Activated CD4-positive, alpha-beta T cell treated with anti-CD3 and anti-CD28 coated beads, Interleukin-2, amount 50 U/mL, for 24 hours (primary cell): Measurements from ENCODE around the gene ZNF445.
"Not testable (repeated sequence)": the region's sequence is repeated elsewhere in the genome, so short reads cannot be mapped to it uniquely, and the experiment has no call there.

Experiments used
- DNase-seq, 2 donors: peaks; one replicate each; pipeline ENCODE4 v3.0.0-alpha.2; 2020; ENCODE audit warnings: low read depth in 1 of 2, low spot score in 1 of 2

The ZNF445 gene

DNA sequence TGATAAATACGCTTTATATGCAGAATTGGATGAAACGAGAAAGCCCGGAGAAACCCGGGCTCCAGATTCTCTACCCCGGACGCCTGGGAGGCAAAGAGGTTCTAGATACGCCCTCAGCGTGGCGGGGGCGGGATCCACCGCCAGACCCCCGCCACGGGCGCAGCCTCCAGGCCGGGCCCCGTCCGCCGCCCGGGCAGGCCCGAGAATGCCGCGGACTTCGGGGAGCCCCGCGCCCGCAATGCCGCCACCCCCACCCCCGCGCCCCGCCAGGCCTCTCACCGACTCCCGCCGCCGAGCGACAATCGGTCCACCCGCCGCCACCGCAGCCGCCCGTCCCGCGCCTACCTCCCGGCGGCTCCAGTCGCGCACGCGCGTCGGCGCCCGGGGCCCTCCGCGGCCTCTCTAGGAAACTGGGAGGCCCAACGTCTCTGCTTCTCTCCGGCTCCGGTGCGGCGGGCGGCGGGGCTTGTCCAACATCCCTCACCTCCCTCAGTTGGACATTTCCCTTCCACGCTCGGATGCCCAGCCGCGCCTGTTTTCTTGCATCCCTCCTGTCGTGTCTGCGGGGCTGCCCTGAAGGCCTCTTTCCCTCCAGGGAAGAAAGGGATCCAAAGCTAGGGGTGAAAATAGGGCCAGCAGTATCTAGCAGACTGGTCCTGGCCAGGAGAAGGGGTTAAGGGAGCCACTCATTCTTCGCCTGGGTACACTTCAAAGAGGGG is at the start of gene ZNF445:
TSS of gene ZNF445 (minus strand) at position 359 of the 719 bp plus-strand sequence. CDS start 22,121 bp downstream, outside the sequence.
- DNase-seq, result peak; percentile 52 to 64

DNA sequence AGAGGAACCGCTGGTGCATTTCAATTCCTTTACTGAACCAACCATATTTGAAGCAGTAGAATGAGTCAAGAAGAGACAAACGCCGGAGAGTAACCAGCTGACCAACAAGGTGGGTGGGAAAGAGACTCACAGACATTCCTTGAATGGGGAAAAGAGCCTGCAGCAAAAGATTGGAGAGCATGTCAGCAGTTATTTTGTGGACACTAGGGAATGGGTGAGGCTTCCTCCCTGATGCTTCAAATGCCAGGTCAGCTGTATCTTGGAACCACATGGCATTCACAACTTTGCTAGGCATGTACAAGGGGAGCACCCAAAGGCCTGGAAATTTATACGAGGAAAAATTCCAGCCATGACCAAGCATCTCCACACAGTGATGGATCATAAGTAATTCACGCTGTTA is 47.6 kb upstream of the ZNF445 start:
- no peak for DNase-seq

DNA sequence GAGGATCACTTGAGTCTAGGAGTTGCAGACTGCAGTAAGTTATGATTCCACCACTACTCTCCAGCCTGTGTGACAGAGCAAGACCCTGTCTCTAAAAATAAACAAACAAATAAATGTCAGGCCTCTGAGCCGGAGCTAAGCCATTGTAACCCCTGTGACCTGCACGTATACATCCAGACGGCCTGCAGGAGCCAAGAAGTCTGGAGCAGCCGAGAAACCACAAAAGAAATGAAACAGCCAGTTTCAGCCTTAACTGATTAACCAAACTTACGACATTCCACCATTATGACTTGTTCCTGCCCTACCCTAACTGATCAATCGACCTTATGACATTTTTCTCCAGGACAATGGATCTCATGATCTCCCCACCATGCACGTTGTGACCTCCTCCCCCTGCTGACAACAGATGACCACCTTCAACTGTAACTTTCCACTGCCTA is 45.0 kb upstream of the ZNF445 start:
- no peak for DNase-seq

DNA sequence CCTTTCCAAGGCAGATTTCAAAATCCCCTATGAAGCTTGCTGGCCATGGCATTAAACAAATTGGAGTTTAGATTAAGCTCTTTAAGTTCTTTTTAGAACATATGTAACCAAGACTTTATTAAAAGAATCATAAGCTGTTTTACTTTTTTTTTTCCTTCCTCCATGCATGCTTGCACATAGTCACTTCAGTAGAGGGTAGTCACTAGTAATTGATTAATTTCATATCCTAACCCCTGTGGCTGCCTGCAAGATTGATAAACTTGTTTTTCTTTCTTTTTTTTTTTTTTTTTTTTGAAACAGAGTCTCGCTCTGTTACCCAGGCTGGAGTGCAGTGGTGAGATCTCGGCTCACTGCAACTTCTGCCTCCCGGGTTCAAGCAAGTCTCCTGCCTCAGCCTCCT is 44.3 kb upstream of the ZNF445 start:
- no peak for DNase-seq

DNA sequence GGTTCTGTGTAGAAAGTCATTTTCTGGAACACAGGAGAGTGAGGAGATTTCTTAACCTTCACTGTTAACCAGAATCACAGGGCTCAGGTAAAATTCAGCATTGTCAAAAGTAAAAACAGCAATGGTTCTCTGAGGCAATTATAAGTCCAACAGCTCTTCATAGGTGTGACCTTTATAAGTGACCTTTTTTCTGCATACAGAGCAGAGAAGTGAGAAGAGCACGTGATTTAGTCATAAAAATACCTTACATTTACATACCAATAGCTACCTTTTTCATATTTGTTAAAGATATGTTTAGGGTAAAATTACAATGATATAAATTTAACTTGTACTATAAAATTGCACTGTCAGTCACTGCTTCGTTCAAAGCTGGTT is 41.3 kb upstream of the ZNF445 start:
- no peak for DNase-seq

DNA sequence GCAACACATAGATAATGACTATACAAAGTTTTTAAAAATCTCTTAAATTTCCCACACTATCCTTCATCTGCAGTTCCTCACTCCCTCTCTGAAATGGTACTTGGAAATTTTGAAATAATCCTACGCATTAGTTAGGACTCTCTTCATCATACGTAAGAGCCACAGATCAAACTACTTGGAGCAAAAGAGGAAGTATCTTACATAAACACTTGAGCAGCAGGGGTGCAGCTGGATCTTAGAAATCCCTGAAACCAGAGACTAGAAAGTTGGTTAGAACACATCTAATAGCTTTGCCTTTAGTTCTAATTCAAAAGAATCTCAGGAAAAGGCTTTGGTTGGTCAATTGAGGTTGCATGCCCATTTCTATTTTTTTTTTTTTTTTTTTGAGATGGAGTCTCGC is 38.8 kb upstream of the ZNF445 start:
- DNase-seq, result no peak

DNA sequence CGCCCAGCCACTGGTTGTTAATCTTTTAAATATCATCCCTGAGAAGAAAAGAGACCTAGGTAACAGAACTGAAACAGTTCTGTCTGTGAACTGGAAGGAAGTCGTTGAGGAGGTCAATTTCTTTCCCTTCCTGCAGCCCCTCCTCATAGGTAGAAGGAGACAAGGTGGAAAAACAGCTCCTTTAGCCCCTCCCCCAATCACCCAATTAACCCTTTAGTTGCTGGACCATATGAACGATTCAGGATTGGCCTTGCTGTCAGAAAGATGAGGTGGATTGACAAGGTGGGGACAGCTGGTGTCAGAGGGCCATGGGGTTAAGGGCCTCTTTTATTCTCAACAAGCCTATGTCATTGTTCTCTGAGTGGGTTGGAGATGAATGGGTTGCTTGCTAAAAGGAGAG is 36.0 kb upstream of the ZNF445 start:
- DNase-seq, result no peak

DNA sequence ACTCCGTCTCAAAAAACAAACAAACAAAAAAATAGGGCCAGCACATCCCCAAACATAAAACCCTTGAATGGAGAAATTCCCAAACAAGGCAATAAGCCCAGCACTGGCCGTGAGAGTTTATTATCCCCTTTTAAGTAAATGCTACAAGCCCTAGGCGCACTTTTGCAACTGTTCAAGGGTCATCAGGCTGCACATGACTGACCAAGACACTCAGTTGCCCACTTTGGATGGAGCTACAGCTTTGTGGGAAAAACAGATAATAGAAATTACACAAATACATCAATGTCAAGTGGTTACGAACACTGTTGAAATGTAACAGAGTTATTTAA is 33.7 kb upstream of the ZNF445 start:
- no peak for DNase-seq

DNA sequence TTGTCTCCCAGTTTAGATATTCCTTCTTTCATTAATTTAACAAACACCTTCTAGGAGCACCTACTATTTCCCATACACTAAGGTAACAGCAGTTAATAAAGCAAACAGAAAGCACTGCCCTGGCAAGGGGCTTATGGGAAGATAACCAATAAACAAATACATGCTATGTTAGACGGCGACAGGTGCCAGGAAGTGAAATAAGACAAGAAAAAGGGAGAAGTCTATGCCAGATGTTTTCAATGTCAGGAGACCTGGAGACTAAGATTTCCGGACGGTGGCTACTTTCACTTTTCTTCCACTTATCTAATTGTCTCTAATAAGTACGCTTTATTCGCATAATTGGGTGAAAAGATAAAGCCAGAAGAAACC is 32.5 kb upstream of the ZNF445 start:
- no peak for DNase-seq

DNA sequence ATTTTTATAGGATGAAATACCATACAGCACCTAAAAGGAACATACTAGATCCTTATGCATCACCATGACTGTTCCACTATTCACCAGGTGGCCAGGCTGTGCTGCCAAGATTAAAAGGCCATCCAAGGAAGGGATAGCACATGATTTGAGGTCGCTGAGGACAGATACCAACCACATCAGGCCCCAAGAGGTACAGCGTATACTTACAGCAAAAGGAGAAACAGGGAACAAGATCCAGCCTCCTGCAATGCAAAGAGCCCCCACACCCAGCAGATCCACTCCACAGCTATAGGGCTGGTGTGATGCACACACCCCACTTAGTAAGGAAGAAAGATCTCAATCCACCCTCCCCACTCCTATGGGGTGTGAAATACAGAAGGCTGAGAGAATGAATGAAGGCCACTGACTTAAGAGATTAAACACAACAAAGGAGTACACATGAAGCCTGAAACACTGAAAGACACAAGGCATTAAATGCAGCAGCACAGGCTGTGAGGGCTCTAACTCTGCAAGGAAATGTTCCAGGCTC is 32.0 kb upstream of the ZNF445 start:
- DNase-seq, result no peak

DNA sequence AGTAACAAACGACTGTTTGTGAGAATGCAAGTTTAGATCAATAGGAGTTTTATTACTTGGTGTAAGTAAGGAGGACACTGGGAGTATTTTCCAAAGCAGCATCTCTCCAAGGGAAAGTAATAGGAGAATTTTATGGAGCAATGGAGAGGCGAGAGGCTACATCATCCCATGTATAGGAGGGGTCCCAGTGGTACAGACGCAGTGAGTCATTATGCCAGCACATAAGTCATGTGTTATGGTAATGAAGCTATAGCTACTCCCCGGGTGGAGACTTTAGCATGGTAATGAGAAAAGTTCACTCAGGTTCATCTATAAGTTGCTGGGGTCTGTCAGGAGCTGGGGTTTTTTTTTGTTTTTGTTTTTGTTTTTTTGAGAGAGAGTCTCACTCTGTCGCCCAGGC is 29.5 kb upstream of the ZNF445 start:
- no peak for DNase-seq

DNA sequence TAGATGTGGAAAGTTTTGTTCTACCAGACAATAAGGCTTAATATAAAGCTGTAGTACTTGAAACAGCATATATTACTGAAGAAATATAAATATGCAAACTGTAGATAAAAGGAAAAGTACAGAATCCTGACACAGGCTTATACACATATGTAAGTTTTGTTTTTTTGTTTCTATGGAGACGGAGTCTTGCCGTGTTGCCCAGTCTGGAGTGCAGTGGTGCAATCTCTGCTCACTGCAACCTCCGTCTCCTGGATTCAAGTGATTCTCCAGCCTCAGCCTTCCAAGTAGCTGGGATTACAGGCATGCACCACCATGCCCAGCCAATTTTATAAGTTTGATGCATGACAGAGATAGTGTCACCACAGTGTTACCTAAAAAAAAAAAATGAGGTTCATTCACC is 29.1 kb upstream of the ZNF445 start:
- no peak for DNase-seq

DNA sequence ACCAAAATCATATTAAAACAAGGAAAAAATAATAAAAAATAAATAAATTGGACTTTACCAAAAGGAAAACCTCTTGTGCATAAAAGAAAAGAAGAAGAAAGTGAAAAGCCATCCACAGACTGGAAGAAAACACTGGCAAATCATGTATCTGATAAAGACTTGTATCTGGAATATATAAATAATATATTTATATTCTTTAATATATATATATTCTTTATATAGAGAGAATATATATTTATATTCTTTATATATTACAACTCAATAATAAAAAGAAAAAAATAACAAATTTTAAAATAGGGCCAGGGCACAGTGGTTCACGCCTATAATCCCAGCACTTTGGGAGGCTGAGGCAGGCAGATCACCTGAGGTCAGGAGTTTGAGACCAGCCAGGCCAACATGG is 27.1 kb upstream of the ZNF445 start:
- DNase-seq, result no peak

DNA sequence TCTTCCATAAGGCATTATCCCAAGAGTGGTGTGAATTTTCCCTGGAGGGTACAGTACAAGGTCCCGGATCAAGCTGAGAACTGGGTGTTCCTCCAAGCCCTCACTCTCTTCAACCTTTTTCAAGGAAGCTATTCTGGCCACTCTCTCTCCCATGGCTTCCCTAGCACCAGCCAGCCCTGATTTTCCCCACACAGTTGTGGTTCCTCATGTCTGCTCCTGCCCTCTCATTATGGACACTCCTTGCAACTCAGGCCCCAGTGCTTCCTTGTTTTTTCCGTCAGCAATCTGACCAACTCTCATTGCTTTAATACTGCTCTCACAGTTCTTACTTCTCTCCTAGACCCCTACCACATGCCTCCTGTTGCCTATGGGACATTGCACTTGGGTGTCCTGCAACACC is 25.7 kb upstream of the ZNF445 start:
- DNase-seq, result not testable (repeated sequence)

DNA sequence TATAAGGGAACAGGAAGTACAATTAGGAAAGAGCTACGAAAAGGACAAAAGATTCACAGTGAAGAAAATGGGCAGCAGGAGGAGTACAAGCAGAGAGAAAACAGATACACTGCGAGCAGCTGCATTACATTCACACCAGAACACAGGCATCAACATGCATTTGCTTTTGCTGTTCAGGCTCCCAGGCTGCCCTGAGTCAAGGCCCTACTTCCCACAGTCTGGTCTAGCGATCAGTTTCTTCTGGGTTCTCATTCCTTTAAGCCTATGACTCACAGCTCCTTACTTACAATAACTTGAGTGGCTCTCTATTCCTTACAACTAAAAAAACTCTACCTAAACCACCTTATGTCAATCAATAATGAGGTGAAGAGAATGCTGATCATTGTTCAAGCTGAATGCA is 24.5 kb upstream of the ZNF445 start:
- no peak for DNase-seq

DNA sequence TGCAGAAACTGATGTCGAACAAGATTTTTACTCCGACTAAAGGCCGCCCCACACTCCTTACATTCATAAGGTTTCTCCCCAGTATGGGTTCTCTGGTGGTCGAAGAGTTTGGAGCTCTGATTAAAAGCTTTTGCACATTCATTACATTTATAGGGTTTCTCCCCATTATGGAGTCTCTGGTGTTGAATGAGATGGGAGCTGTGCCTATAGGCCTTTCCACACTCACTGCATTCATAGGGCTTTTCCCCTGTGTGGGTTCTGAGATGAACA is 22.4 kb upstream of the ZNF445 start:
- not testable (repeated sequence) for DNase-seq

DNA sequence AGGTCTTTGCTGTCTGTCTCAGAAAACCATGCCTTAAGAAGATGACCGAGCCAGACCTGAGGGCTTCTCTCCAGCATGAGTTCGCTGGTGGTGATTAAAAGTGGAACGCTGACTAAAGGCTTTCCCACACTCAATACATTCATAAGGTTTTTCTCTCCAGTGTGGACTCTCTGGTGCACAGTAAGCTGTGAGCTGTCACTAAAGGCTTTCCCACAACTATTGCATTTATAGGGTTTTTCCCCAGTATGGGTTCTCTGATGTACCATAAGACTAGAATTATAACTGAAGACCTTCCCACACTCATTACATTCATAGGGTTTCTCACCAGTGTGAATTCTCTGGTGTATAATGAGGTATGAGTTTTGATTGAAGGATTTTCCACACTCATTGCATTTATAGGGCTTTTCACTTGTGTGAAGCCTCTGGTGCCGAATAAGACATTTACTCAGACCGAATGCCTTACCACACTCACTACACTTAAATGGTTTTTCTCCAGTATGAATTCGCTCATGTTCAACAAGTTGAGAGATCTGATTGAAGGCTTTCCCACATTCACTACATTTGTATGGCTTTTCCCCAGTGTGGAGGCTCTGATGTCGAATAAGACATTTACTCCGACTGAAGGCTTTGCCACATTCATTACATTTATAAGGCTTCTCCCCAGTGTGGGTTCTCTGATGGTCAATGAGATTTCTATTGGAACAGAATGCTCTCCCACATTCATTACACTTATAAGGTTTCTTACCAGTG is 21.9 kb upstream of the ZNF445 start:
- no peak for DNase-seq

DNA sequence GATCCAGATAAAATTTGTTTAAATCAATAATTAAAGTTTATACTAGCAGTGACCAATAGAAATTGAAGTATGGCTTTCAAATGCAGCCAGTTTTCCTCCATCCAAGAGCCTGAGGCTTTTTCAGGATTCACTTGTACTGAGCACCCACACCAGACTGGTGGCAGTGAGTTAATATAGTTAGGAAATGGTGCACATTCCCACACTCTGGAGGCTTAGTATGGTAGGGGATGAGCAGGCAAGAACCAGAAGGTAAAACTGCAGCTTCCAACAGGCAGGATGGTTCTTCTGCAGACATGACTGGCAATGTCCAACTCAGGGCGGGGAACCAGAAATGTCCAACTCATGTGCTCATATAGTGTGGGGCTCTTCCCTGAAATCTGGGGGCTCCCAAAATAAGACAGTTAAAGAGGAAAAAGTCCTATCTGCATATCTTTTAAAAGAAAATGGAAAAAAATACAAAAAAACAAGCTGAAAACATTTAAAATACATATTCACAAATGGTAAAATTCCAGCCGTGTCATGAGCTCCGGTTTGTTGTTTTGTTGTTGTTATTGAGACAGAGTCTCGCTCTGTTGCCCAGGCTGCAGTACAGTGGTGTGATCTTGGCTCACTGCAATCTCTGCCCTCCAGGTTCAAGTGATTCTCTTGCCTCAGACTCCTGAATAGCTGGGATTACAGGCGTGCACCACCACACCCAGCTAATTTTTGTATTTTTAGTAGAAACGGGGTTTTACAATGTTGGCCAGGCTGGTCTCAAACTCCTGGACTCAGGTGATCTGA is 18.4 kb upstream of the ZNF445 start:
- no peak for DNase-seq

DNA sequence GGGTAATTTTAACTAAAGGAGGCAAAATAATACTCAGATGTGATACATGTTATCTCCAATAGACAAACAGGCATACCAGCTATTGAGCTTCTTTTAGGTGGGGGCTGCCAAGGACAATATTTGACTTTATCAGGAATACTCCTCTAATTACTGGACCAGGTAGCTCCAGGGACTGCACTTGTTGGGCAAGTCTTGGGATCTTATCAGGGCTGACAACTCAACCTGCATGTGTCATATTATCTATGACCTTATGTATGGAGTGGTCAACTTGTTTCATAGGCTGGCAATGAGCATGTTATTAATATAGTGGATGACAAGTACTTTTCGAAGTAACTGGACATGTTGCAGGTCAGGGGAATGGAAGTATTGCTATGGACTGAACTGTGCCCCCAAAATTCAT is 15.0 kb upstream of the ZNF445 start:
- no peak for DNase-seq

DNA sequence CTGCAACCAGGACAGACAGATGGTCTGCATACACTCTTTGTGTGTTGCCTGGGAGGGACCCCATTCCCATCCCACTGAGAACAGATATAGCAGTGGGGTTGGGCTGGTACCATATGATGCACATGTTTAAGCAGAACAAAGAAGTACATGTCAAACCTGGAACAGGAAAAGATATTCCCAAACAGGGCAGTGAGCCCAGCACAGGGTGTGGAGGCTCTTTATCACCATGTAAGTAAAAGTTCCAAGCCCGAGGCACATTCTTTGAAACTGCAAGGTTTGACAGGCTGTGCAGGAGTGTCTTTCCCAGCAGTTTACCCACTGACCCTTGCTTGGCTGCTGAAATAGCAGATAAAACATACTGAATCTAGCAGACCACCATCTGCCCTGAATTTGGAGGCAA is 5.3 kb upstream of the ZNF445 start:
- no peak for DNase-seq

DNA sequence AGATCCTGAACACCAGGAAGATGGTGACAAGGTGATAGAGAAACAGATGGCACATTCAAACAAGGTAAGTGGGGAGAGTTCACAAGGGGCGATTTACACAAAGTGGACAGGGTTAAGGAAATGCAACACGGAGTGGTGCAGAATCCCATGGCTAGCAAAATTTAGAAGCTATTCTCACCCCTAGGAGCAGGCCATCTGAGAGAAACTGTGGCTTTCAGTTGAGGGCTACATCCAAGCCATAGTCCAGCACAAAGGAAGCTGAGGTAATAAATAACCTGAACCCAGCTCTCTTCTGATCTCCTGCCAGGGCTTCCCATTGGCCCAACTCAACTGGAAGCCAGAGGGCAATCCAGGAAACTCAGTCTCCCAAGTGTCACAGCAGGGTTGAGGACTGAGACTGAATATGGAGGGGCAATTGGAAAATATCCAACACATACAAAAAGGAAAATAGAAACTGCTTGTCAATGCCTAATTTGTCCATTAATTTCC is 1.2 kb upstream of the ZNF445 start:
- DNase-seq, result no peak

DNA sequence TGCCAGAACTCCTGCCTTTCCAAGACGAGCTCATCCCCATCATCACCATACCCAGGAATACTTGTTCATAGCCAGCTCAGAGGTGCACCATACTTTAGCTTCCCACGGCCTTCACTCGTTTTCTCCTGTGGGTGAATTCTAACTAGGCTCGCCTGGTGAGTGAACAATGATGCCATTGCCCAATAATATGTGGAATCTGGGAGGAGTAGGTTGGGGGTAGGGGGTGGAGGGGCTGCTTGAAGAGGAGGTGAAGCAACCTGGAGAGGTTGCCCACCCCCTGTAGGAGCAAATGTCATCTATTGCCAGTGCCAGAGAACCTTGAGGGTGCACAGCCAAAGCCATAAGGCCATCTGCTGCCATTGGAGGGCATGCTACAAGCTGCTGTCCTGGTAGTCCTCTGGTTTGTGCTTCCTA is 592 bp upstream of the ZNF445 start:
- DNase-seq, result no peak
